ENCODE results near the gene UFC1. TPM values are rescaled to one million over a fixed set of nuclear protein-coding genes. Genes with fewer than 3 reads are reported as not detected.
A peak's percentile ranks its signal among the peaks of the same experiment; 100 is the strongest.

The UFC1 gene
- total RNA-seq, 1 experiment from 2014 or later = 143 TPM

DNA sequence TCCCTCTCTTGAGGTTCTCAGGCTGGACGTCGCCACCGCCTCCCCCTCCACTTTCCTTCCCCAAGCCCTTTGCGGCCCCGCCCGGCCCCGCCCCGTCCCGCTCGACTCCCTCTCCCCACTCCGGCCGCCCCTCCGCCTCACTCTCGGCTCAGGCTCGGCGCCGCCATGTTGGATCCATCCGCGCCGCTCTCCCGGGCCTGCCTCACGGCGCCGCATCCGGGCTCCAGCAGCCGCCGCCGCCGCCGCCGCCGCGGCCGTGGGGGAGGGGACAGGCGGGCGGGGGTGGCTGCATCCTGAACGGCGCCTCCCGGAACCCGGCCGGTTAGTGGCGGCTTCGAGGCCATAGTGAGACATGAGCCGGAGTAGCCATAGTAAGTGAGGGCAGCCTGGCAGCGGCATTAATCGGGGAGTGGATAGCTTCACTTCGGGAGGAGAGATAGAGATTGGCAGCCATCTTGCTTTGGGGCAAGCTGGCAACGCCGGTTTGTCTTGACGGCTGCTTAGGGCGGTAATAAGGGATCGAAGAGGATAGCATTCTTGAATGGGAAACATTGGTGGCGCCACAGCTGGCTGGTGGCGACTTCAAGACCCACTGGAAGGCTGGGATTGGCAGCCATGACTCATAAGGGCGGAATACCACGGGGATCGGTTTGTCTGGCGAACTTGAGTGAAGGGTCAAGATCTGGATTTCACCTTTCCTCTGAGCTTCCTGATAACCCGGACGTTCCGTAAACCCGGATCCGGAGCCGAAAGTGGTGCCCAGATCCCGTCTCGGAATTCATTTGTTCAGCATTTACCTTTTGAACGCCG lies 21.2 kb upstream of the UFC1 start, which contains the start of gene DEDD:
DEDD (minus strand) TSS at position 258 of the 810 bp plus-strand sequence. CDS start 8,205 bp downstream, outside the sequence.
- DNase-seq (ENCODE audit: extremely low read depth, low read depth) = peak; percentile 97

DNA sequence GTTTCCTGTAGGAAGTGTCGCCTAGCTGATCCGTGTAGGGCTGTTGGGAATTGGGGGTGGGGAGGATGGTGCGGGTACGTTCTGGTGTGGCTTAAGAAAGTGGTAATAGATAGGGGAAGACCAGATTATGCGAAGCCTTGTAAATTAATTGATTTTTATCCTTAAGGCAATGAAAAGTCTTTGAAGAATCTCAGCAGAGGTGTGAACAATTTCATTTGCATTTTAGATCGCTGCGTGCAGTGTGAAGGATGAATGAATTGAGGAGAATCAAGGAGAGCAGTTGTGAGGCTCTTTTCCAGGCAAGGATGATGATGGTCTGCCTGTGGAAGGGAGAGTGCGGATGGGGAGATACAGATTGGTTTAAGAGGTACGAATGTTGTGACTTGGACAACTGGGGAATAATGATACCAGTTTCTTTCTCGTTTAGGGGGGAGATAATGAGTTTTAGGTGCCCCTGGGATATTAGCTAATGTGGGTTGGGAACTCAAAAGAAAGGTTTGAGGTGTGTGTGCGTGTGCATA lies 20.5 kb upstream of the UFC1 start:
- DNase-seq (ENCODE audit: extremely low read depth, low read depth) = no peak

DNA sequence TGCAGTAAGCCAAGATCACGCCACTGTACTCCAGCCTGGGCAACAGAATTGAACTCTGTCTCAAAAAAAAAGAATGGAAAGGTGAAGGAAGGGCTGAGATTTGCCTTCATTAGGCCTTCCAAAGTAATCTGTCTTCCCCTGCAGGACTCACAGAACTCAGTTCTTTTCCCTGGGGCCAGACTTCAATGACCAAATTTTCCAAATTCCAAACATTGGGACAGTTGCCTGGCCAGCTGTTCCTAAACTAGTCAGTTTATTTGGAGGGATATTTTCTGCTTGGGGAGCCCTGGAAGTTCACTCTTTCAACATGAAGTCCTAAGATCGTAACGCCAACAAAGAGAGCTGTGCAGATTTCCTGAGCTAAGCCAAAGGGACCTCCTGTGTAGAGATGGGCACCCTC lies 15.9 kb upstream of the UFC1 start:
- no peak for DNase-seq (ENCODE audit: extremely low read depth, low read depth)

DNA sequence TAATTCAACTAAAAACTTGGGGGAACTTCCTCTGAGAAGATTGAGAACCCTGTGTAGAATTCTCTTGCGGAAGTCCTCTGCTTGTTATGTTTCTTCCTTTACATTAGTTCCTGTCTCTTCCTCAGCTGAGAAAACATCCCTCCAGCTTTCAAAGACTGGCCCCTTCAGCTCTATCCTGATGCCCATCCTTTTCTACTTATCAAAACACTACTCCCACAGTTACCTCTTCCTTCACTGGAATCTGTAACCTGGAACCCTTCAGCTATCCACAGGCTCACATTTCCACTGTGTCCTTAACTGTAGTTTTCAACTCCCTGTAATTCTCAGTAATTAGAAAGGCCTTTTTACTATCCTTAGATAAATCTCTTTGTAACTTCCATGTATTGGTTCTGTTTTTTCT lies 15.3 kb upstream of the UFC1 start:
- DNase-seq (ENCODE audit: extremely low read depth, low read depth) = no peak

DNA sequence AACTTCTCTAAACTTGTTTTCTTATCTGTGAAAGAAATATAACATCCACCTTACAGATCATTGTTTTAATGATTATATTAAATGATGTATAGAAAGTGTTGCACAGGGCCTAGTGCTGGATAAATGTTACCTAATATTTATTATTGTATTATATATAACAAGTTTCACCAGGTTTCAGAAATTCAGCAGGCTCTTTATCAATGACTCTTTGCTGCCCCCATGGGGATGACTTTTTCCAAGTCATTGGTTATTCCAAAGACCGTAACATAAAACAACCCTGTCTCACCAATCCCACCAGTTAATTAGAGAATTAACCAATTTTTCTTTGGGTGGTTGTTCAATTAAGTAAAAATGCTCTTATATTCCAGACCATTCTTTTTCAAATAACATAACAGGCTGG lies 14.0 kb upstream of the UFC1 start:
- DNase-seq (ENCODE audit: extremely low read depth, low read depth) = peak; percentile 64

DNA sequence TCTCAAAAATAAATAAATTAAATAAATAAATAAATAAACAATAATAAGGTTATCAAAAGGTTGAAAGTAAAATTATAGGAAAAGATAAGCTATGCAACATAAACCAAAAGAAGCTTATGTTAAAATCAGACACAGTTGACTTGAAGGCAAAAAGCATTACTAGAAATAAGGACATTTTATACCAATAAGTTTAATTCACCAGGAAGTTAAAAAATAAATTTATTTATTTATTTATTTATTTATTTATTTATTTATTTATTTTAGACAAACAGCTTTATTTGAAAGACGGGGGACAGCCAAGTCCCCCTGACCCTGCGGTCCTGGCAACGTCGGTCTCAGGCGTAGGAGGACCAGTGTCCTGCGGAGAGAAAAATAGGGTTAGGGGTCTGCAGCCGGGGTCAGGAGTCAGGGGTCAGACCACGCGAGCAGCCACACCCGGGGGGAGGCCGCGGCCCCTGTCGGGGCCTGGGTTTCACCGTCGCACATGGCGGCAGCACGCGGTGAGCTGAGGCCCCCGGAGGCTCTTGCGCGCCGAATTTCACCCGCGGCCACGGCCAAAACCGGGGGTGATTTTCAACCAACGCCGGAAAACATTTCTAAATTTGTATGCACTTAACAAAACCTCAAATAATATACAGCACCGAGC lies 12.9 kb upstream of the UFC1 start:
- DNase-seq (ENCODE audit: extremely low read depth, low read depth) = no peak

DNA sequence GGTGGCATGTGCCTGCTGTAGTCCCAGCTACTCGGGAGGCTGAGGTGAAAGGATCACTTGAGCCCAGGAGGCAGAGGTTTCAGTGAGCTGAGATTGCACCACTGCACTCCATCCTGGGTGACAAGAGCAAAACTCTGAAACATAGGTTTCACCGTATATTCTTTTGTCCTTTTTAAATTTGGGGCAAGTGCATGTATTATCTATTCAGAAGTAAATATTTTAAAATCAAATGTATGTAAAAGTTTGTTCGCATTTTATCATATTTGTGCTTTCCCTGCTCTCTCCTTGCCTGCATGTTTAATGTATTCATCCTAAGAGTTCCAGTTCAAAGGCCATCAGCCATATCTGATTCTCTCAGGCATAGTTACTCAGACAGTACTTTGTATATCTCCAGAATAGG lies 7.9 kb upstream of the UFC1 start:
- no peak for DNase-seq (ENCODE audit: extremely low read depth, low read depth)

DNA sequence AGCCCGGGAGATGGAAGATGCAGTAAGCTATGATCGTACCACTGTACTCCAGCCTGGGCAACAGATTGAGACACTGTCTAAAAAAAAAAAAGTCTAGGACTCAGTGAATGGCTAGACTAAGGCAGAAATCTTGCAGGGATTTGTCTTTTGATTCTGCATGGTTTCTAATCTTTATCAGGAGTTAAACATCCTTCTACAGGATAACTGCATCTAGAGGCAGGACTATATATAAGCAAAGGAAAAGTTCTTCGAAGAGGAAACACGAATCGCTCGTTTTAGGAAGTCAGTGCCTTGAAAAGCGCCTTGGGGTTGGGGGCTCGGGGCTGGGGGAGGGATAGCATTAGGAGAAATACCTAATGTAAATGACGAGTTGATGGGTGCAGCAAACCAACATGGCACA lies 602 bp upstream of the UFC1 start:
- DNase-seq (ENCODE audit: extremely low read depth, low read depth) = no peak

DNA sequence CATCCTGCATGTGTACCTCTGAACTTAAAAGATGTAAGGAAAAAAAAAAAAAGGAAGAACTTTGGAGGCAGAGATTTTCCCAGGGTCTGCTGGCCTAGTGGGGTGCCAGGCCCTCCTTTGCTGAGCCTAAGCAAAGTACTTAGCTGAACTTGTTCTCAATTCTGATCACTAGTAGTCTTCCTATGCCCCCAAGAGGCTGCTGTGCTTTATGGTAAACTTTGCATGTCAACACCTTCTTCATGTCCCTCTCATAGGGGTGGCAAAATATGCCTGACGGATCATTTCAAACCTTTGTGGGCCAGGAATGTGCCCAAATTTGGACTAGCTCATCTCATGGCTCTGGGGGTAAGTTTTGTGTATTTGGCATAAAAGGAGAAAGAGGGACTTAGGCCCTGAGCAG lies 4.1 kb downstream of the UFC1 start:
- no peak for DNase-seq (ENCODE audit: extremely low read depth, low read depth)

DNA sequence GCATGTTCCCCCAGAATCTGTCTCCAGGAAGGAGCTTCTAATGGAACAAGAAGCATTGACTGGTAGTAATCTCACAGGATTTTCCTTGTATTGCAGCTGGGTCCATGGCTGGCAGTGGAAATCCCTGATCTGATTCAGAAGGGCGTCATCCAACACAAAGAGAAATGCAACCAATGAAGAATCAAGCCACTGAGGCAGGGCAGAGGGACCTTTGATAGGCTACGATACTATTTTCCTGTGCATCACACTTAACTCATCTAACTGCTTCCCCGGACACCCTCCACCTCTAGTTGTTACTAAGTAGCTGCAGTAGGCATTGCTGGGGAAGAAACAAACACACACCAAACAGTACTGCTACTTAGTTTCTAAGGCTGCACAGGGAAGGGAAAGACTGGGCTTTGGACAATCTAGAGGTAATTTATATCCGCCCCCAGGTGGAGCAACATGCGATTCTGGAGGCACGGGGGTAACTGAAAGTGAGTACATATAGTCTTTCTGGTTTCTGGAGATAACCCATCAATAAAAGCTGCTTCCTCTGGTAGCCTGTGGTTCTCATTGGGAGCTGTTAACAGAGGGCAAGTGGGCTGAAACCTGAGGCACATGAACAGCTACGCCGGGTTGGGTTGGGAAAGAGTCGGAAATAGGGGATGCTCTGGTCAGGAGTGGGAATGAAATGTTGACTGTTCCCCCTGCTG lies 4.7 kb downstream of the UFC1 start:
- no peak for DNase-seq (ENCODE audit: extremely low read depth, low read depth)

DNA sequence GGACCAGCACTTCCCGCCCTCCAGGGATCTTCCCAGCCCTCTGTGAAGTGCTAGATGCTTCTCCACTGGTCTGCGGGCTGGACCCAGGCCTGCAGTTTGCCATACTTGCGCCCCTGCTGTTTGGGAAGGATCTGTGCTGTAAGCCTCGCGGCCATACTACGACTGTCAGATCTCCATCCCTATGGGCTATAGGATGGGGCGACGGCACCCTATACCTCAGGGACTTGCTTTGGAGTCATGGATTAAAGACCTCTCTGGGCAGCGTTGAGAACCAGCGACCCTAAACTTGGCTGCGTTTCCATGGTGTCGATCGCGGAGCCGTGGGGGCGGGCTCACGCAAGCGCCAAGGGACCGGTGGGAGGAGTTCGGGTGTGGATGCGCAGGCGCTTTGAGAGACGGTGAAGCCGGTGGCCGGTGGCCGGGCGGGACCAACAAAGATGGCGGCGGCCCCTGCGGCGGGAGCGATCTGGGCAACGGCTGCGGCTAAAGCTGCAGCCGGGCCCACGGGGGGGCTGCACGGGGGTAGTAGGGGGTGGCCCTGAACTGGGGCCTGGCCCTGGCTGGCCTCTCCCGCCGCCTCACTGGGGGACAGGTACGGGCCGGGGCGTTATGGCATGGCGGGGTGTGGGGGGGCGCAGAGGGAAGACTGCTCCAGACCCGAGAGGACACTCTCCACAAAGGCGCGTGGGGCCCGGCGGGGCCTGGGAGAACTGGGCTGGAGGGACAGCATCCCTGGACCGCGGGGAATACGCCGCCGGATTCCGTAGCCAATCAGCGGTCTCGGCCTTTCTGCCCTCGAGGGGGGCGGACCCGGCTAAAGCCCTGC lies 5.5 kb downstream of the UFC1 start, which contains the start of gene USP21:
USP21 (plus strand) TSS at position 414 of the 826 bp plus-strand sequence. CDS start 1,141 bp downstream, outside the sequence.
- DNase-seq (ENCODE audit: extremely low read depth, low read depth) = peak; percentile 93

DNA sequence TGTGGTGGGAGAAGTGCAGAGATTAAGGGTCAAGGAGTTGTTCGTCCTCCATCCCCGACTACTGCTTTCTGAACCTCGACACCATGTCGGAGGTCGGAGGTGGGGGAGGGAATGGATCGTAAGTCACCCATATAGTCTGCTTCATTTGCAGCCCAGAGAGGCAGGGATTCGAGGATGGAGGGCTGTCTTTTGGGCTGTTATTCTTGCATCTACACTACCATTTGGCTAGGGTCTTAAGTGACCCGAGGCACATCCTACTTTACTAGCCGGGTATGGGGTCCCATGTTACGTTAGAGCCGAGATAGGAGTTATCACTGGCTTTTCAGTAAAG lies 6.1 kb downstream of the UFC1 start:
- DNase-seq (ENCODE audit: extremely low read depth, low read depth) = no peak

DNA sequence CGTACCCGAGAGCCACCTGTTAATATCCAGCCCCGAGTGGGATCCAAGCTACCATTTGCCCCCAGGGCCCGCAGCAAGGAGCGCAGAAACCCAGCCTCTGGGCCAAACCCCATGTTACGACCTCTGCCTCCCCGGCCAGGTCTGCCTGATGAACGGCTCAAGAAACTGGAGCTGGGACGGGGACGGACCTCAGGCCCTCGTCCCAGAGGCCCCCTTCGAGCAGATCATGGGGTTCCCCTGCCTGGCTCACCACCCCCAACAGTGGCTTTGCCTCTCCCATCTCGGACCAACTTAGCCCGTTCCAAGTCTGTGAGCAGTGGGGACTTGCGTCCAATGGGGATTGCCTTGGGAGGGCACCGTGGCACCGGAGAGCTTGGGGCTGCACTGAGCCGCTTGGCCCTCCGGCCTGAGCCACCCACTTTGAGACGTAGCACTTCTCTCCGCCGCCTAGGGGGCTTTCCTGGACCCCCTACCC lies 6.9 kb downstream of the UFC1 start:
- DNase-seq (ENCODE audit: extremely low read depth, low read depth) = no peak

DNA sequence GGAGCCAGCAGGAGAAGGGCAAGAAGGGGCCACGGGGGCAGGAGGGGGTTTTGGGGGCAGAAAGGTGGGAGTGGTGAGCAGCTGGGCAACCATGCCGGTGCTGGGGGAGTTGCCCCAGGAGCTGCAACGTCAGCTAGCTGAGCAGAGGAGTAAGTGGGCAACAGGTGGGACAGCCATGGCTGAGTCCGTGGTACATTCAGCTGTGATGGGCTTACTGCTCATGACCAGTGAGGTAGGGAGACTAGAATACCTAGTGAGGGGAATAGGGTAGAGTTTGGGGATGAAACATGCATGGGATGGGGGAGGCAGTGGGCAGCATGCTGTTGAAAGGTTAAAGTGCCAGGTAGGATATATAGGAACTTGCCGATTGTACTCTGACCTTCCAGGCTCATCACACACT lies 7.9 kb downstream of the UFC1 start:
- no peak for DNase-seq (ENCODE audit: extremely low read depth, low read depth)

DNA sequence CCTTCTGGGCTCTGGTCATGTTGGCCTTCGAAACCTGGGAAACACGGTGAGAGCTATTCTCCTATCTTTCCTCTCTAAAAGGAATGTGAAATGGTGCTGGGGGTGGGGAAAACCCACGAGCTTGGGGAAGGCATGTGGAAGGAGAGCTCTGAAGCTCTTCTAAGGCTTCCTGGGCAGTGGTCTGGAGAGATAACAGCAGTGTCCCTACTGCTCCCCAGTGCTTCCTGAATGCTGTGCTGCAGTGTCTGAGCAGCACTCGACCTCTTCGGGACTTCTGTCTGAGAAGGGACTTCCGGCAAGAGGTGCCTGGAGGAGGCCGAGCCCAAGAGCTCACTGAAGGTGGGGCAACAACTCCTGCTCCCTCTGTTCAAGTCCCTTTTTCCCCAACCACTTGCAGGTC lies 8.3 kb downstream of the UFC1 start:
- DNase-seq (ENCODE audit: extremely low read depth, low read depth) = no peak

DNA sequence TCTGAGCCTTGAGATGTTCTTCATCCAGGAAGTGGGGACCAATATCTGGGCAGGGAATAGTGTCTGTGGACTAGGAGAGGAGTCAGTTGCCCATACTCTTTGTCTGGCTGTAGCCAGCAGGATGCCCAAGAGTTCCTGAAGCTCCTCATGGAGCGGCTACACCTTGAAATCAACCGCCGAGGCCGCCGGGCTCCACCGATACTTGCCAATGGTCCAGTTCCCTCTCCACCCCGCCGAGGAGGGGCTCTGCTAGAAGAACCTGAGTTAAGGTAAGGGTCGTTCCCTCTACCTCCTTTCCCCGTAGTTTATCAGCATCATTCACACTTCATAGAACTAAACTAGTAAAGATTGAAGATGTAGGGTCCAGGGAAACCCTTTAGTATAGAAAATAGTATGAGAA lies 9.0 kb downstream of the UFC1 start:
- DNase-seq (ENCODE audit: extremely low read depth, low read depth) = no peak

DNA sequence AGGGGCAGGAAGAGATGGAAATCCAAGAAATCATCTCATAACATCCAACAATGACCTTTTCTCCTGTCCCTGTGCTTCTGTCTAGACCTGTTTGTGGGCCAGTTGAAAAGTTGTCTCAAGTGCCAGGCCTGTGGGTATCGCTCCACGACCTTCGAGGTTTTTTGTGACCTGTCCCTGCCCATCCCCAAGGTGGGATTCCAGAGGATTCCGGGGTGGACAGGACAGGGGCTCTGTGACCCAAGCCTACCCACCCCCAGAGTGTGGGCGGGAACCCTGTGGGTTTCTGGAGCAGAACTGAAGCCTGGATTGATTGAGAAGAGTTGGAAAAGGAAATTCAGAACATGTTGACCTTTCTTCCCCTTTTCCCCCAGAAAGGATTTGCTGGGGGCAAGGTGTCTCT lies 10.0 kb downstream of the UFC1 start:
- no peak for DNase-seq (ENCODE audit: extremely low read depth, low read depth)

DNA sequence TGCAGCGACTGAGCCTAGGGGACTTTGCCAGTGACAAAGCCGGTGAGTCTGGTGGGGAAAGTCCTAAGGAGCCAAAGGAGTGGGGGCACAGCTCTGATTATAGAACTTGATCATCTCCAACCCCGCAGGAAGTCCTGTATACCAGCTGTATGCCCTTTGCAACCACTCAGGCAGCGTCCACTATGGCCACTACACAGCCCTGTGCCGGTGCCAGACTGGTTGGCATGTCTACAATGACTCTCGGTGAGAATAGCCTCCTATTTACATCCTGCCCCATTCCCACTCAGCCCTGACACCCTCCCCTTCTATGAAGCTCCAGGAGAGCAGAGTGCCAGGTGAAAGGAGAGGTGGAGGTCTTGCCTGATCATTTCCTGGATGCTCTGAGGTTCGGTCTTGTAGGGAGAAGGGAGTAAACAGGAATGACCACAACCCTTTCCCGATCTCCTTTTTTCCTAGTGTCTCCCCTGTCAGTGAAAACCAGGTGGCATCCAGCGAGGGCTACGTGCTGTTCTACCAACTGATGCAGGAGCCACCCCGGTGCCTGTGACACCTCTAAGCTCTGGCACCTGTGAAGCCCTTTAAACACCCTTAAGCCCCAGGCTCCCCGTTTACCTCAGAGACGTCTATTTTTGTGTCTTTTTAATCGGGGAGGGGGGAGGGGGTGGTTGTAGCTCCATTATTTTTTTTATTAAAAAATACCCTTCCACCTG lies 11.3 kb downstream of the UFC1 start:
- DNase-seq (ENCODE audit: extremely low read depth, low read depth) = no peak

DNA sequence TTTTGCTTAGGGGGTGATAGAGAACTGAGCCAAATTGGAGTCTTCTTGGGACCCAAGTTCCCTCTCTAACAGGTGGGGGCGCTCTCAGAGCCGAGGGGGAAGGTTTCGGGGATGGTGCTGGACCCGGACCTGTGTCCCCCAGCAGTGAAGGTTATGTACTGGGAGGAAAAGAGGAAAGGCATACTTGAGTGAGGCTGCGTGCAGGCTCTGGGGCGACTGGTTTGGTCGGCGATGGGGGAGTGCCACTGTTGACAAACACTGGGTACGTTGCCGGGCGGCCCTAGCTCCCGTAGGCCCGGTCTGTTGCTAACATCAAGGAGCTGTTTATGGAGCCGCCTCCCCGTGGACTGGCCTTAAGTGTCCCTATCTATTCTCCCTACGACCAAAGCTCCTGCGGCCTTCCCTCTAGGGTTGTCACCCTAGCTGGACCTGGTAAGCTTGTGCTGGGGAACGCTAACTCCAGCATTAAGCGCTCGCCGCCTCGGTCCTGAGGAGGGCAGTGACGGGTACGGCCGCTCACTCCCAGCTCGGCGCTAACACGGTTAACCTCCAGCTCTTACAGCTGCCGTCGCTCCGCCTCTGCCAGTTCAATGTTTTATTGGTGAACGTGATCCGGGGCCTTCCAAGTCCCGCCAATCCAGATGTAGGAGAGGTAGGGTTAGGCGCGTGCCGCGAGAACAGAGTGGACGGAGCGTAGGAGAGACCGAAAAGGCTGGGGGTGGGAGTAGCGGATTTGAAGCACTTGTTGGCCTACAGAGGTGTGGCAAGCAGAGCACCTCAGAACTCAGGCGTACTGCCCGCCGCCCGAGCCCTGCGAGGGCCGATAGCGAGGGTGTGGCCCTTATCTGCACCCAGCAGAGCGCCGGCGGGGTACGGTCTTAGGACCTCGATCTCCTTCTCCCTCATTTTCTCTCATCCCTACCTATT lies 12.2 kb downstream of the UFC1 start, which contains the start of gene PPOX:
PPOX (plus strand) TSS at position 685 of the 927 bp plus-strand sequence. CDS start 422 bp downstream, outside the sequence.
- peak; percentile 99 for DNase-seq (ENCODE audit: extremely low read depth, low read depth)

All from NCI-H460 (cell line).